IPS-11a (cell line): Measurements from ENCODE around the gene ASB6.
A peak's percentile ranks its signal among the peaks of the same experiment; 100 is the strongest.
"Not testable (repeated sequence)": the region's sequence is repeated elsewhere in the genome, so short reads cannot be mapped to it uniquely, and the experiment has no call there.

Experiments
- H3K4me3 ChIP-seq: one replicate; pipeline ENCODE4 v1.5.1; 2013; ENCODE audit warnings: low read depth, low read length, control low read depth

The ASB6 gene

GRCh38 chr9:129667850-129668249 lies 25.9 kb upstream of the ASB6 start:
- no peak overlapping the region for H3K4me3 ChIP-seq

GRCh38 chr9:129667378-129667777 lies 25.4 kb upstream of the ASB6 start:
- H3K4me3 ChIP-seq, result no peak overlapping the region

- no peak overlapping the region for H3K4me3 ChIP-seq
Measured at GRCh38 chr9:129666575-129666974, 24.6 kb upstream of the ASB6 start.

GRCh38 chr9:129665814-129666520 lies 24.0 kb upstream of the ASB6 start:
- peak overlapping the region; percentile 48 for H3K4me3 ChIP-seq

- peak within 1 kb of the TSS; percentile 48 for H3K4me3 ChIP-seq
Measured at GRCh38 chr9:129665389-129665775, 23.4 kb upstream of the ASB6 start, which contains the start of gene PRRX2. Gene PRRX2, plus strand, starts transcription at chr9:129665647. Its CDS starts 221 bp downstream, at chr9:129665868.

GRCh38 chr9:129664746-129665388 lies 22.9 kb upstream of the ASB6 start:
- peak overlapping the region; percentile 37 for H3K4me3 ChIP-seq

- H3K4me3 ChIP-seq, result not testable (repeated sequence)
Measured at GRCh38 chr9:129662239-129662638, 20.3 kb upstream of the ASB6 start.

- H3K4me3 ChIP-seq, result no peak overlapping the region
Measured at GRCh38 chr9:129661029-129661428, 19.1 kb upstream of the ASB6 start.

- H3K4me3 ChIP-seq, result no peak overlapping the region
Measured at GRCh38 chr9:129656795-129657390, 14.9 kb upstream of the ASB6 start.

- H3K4me3 ChIP-seq, result no peak overlapping the region
Measured at GRCh38 chr9:129655696-129656095, 13.7 kb upstream of the ASB6 start.

GRCh38 chr9:129655154-129655553 lies 13.2 kb upstream of the ASB6 start:
- no peak overlapping the region for H3K4me3 ChIP-seq

- H3K4me3 ChIP-seq, result no peak overlapping the region
Measured at GRCh38 chr9:129654554-129655040, 12.6 kb upstream of the ASB6 start.

- no peak overlapping the region for H3K4me3 ChIP-seq
Measured at GRCh38 chr9:129653823-129654553, 12.0 kb upstream of the ASB6 start.

GRCh38 chr9:129650680-129651235 lies 8.8 kb upstream of the ASB6 start:
- no peak overlapping the region for H3K4me3 ChIP-seq

GRCh38 chr9:129649726-129650679 lies 8.1 kb upstream of the ASB6 start:
- H3K4me3 ChIP-seq, result no peak overlapping the region

GRCh38 chr9:129648764-129649115 lies 6.8 kb upstream of the ASB6 start:
- no peak overlapping the region for H3K4me3 ChIP-seq

GRCh38 chr9:129648092-129648763 lies 6.3 kb upstream of the ASB6 start:
- no peak overlapping the region for H3K4me3 ChIP-seq

GRCh38 chr9:129647635-129648034 lies 5.7 kb upstream of the ASB6 start:
- no peak overlapping the region for H3K4me3 ChIP-seq

GRCh38 chr9:129646654-129647053 lies 4.7 kb upstream of the ASB6 start:
- no peak overlapping the region for H3K4me3 ChIP-seq
